HCEC 1CT (cell line): ENCODE results near the gene HOXB7.

Experiments used
- DNase-seq: peaks from one replicate; pipeline ENCODE4 v3.0.0-alpha.2; 2017

HOXB7 gene

DNA sequence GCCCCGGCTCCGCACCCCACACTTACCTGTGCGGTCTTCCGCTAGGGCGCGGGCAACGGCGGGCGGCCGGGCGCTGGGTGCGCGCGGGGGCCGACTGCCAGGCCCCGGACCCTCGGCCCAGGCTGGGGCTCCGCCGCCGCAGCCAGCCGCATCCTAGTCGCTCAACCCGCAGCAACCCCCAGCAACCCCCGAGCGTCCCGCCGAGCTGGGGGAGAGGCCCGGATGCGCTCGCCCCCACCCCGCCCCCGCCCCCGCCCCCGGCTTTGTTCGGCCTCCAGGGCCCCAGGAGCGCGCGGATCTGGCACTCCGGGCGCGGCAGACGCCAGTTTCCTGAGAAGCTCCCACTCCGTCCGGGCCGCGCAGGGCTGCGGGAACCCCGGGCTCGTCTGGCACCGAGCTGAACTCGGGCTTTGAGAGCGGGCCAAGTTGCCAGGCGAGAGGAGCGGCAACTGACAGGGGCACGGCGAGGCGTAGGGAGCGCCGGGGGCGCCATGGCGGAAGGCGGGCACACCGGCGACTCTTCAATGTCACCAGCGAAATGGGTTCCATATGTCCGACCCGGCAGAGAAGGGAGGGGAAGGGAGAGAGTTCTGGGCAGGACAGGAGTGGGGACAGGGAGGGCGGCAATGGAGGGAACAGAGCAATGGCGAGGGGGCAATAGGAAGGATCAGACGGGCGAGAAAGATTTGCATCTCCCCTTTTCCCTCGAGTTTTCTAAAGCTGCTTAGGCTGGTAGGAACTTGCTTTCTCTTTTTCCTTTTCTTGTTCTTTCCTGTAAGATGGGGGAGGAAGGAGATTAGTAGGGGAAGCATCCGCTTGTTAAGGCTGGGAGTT is 46.4 kb downstream of the HOXB7 start:
- no peak for DNase-seq

DNA sequence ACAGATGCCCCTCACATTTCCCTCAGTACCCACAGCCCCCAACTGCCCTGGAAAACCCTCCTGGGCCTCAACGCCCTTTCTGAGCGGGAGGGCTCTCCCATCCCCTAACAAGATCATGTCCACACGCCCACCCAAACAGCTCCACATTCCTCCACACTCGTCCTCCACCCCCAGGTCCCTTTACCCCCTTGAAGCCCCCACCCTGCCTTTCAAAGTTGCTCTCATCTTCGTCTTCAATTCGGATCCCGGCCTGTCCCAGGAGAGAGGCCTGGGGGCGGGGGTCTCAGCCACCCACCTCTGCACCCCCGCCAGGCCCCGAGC is 47.0 kb downstream of the HOXB7 start:
- no peak for DNase-seq

DNA sequence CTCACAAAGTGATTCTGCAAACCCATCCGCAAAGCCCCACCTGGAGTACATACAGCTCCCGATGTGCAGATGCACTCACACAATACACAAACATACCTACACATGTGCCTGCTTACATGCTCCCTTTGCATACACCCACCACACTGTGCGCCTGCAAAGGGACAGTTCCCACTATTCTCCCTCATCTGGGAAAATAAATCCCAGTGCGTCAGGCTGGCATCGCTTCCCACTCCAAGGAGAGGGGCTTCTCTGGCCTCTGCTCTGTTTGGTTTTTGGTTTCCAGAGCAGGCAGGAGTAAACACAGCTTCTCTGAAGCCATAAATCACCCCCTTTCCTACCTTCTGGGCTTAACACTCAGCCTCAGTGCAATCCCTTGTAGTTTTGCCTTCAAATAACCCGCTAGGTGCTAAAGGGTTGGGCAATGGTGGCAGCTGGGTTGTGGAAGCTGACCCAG is 47.4 kb downstream of the HOXB7 start:
- no peak for DNase-seq

DNA sequence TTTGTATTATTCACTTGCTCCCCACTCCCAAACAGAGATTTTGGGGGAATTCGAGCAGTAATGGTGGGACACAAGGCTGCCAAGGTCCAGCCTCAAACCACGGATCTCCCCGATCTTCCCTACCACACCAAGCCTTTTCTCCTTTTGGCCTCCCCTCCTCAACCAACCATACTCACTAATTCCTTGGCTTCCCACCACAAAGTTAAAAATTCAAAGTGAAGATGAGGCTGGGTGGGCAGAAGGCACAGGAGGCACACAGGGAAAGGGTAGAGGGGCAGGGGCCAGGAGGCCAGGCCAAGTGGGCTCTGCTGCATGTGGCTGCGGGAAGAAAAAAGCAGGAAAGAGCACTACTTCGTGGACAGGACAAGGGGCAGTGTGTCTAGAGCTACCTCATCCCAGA is 47.9 kb downstream of the HOXB7 start:
- DNase-seq, result no peak

DNA sequence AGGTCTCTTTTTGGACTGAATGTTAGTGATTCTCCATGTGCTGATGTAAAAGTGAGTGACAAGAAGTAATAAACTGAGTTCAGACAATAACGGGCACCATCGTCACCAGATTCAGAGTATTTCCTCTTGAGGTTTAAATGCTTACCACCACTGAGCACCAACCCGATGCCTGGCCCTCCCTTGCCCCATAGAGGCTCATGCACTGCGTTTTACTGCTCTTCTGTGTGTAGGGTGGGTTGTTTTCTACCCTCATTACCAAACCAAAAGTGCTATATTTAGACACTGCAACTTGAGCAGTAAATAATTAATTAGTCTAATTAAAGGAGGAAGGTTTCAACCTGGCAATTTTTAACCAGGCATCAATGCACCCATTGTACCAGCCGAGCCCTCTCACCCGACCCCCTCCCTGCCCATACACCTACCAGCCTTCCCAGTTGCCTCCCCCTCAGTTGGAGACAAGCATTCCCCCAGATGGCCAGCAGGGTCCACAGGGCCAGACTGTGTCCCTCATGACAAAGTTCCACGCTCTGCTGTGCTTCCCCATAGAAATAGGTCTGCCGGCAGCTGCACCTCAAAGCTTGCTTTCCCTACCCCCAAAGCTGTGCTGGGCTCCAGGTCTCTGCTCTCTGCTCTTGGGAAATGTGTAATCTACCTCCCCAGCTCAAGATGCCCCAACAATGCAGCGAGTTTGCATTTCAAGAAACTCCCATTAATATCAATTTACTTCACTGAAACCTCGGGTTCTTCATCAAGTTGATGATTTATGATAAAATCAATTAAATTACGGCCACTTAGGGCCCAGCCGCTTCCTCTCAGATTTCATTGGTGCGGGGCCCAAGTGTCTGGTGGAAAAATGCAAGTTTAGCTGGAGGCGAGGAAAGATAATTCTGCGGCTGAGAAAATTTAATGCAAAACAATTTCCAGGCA is 48.7 kb downstream of the HOXB7 start:
- no peak for DNase-seq

DNA sequence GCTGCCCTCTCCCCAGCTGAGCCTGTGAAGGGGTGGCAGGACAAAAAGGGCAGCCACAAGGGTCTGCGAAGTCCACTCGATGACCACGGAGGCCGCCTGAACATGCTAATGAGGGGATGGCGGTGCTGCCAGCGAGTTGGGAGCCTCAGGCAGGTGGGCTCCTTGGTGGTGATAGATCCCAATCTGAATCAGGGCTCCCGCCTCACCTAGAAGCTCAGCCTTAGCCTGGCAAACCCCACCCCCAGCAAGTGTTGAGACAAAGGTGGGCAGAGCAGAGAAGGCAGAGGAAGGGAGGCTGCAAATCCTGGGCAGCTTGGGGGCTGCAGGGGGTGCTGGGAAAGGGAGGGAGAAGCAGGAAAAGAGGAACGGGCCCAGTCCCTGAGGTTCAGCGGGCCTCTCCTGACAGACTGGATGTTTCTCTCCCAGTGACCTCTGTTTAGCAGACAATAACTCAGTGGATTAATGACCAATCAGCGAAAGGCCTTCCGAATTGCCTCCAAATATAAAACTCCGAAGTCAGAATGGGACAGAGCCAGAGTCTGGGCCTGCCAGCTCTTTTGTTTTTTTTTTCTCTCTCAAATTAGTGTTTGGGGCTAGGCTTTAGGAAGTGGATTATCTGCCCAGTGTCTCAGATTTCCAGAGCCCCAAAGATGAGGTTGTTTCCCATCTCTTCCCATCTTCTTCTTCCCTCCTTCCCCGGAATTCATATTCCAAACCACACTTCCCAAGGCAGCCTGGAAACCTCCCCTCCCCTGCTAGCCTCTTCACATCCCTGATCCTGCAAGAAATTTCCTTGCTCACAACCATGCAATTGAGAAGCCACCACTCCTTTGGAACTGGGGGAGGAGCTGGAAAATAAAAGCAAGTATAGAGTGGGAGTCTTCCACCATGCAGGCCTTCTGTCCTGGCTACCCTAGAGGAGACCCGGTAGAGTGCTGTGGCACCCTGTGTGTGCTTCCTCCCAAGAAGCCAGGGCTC is 50.7 kb downstream of the HOXB7 start:
- no peak for DNase-seq

DNA sequence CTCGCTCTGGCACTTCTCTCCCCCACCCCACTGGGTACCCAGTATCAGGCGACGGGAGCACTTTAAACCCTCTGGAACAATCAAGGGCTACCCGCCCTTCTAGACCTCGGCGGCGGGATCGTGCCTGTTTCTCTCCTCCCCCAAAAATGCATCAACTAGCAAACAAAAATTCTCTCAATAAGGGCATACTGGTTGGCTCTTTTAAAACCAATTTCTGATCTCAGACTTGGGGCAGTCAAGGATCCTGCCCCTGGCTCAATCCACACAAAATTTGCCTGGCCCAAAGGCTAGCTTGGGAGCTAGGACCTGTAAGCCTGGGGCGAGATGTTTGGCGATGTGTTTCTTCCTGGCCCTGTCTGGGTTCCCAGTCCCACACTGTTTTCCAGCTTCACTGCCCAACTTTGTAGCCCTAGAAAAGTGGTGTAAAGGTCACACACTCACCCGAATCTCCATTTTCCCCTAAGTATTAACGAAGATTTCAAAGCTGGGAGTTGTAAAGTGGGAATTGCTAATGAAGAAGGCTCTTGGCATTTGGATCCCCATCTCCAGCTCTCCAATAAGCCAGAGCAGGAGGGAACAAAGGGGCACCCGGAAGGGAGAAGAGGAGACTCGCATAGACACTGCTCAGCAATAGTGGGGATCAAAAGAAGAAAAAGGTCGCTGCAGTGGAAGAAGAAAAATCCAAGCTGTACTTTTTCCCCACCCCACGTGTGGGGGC is 51.5 kb downstream of the HOXB7 start:
- no peak for DNase-seq

DNA sequence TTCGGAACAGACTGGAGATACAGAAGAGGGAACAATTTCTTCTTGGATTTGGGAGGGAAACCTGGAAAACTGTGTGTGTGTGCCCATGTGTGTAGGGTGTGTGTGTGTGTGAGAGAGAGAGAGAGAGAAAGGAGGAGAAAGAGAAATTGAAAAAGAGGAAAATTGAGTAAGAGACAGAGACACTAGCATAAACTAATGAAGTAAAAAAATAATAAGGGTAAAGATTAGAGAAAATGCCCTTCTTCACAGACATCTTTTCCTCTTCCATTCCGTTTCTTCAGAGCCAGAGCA is 52.0 kb downstream of the HOXB7 start:
- no peak for DNase-seq

DNA sequence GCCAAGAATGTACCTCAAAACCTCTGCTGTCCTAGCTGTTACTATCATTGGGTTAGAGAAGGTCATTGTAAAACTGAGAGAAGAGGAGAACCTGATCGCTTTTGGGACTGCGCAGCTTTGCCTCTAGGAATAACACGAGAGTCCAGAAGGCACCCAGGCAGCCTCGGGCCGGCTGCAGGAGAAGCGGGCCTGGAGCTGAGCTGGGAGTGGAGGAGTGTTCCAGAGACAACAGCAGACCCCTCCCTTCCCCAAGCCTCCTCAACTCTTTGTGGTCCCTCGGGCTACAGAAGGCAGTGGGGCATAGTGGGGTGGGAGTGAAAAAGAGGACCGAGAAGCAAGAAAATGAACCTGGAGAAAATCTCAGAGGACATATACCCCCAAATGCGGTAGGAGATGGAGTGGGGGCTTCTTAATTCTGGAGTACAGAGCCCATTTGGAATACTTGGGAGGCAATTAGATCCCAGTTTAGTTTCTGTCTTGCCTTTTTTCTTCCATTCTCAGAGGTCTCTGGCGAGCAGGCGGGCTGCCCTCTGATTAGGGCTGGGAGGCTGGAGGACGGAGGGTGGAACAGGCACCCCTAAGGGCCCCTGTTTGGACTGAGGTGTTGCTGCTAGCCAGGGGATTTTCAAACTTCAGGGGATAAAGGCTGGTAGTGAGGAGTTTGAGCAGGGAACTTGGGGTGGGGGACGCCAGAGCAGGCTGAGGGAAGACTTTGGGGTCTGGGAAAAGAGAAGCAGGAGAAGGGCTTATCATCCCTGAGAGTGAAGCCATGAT is 52.6 kb downstream of the HOXB7 start:
- DNase-seq, result no peak
